Mesothelial cell of epicardium (in vitro differentiated cells): ENCODE data around the gene MRC2. TPM values are rescaled to one million over a fixed set of nuclear protein-coding genes. Genes with fewer than 3 reads are reported as not detected.
A peak's percentile ranks its signal among the peaks of the same experiment; 100 is the strongest.

ENCODE experiments used
- DNase-seq, 2 experiments: peaks; one replicate each; pipeline ENCODE4 v3.0.0; 2021; ENCODE audit warnings: low spot score in 2 of 2; ENCODE audit not compliant: unreplicated experiment in 2 of 2
- H3K27ac Mint-ChIP-seq: 2 replicates; pipeline ENCODE4 v1.8.0; 2021; ENCODE audit warnings: mixed read lengths
- H3K27me3 Mint-ChIP-seq: 2 replicates; pipeline ENCODE4 v1.8.0; 2021; ENCODE audit warnings: low read depth, mixed read lengths
- H3K36me3 Mint-ChIP-seq: 2 replicates; pipeline ENCODE4 v1.8.0; 2021; ENCODE audit warnings: mixed read lengths
- H3K4me1 Mint-ChIP-seq: 2 replicates; pipeline ENCODE4 v1.8.0; 2021; ENCODE audit warnings: mixed read lengths
- H3K4me3 Mint-ChIP-seq: 2 replicates; pipeline ENCODE4 v1.8.0; 2021; ENCODE audit warnings: mild to moderate bottlenecking, moderate library complexity, mixed read lengths
- H3K9me3 Mint-ChIP-seq: 2 replicates; pipeline ENCODE4 v1.8.0; 2021; ENCODE audit warnings: mixed read lengths
- CTCF ChIP-seq: fragments of 200-600 bp; sonication (generic); IDR thresholded peaks from one replicate; pipeline ENCODE4 v1.5.0; 2021; ENCODE audit warnings: antibody characterized with exemption; ENCODE audit not compliant: unreplicated experiment
- total RNA-seq: library from RNA; stranded (reverse); gene quantifications from 3 replicates; pipeline ENCODE4 v1.2.1, GENCODE V29; 2021

MRC2 gene
- total RNA-seq, 1 donor from 2014 or later, result 120 TPM

DNA sequence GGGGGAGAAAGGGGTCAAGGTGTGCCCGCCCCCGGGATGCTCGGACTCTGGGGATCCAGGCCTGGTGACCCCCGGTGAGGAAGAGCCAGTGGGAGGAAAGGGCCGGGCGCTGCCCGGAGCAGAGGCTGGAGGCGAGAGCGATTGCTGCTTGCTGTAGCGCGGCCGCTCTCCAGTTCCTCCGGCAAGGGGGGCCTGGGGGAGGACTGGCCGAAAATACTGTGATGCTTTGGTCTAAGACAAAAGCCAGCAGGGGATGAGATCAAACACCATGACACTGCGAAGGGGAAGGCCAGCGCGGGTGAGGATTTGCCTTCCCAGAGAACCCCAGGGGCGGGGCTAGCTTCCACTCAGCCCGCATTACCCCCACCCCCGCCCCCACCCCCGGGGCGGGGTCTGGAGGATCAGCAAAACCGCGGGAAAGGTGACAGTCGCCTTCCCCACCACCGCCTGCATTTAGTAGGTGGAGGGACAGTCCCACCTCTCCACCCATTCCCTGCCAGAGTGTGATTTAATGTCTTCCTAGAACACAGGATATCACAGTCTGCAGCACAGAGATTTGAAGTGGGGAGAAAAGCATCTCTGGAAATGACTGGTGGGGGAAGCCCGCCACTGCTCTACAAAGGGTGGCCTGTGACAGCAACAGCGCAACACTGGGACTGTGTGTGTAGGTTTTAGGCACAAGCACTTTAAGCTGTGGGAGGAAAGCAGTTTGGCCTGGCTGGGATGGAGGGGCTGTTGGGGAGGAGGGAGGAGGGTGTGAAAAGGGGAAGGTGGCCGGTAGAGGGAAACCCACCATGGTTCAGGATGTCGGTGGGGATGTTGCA, 25.7 kb downstream of the MRC2 start:
- Mint-ChIP-seq H3K27me3 (no peaks in the 10 kb centered on the region), H3K27ac (peak overlapping the region; percentile 79), H3K9me3 (no peaks in the 10 kb centered on the region), H3K4me1 (peaks cover 39% of the 10 kb centered on the region), H3K36me3 (peaks cover 2% of the 10 kb centered on the region), H3K4me3 (peak overlapping the region; percentile 79)
- no peak for TF ChIP-seq CTCF
- no peak for DNase-seq

- Mint-ChIP-seq H3K27ac (peak overlapping the region; percentile 79), H3K4me1 (peaks cover 35% of the 10 kb centered on the region), H3K9me3 (no peaks in the 10 kb centered on the region), H3K36me3 (peaks cover 2% of the 10 kb centered on the region), H3K4me3 (peak overlapping the region; percentile 79), H3K27me3 (no peaks in the 10 kb centered on the region)
- no peak for DNase-seq
- TF ChIP-seq CTCF, result no peak
These were observed 26.6 kb downstream of the MRC2 start for GRCh38 chr17:62653826-62654761.

GRCh38 chr17:62655656-62656055, 28.2 kb downstream of the MRC2 start:
- no peak for DNase-seq
- no peak for TF ChIP-seq CTCF
- Mint-ChIP-seq H3K36me3 (peaks cover 7% of the 10 kb centered on the region), H3K27ac (no peak overlapping the region), H3K27me3 (no peaks in the 10 kb centered on the region), H3K4me1 (peaks cover 34% of the 10 kb centered on the region), H3K9me3 (peaks cover 7% of the 10 kb centered on the region), H3K4me3 (no peak overlapping the region)

DNA sequence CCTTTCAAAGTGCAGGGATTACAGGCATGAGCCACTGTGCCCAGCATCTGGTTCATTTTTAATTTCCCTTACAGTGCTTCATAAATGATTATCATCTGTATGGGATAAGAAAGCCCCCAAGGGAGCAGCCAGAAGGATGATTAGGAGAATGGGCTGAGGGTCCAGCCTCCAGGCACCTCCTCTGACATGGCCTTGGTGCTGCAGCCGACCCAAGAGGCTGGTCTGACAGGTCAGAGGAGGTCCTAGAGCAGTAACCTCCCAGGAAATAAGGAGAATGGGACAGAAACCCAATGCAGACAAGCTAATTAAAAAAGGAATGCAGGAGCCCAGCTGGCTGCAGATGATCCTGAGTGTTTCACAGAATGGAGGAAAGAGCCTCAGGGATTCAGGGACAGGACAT, 29.0 kb downstream of the MRC2 start:
- Mint-ChIP-seq H3K9me3 (peaks cover 15% of the 10 kb centered on the region), H3K36me3 (peaks cover 12% of the 10 kb centered on the region), H3K27me3 (no peaks in the 10 kb centered on the region), H3K27ac (no peak overlapping the region), H3K4me1 (peaks cover 34% of the 10 kb centered on the region), H3K4me3 (no peak overlapping the region)
- DNase-seq, result no peak
- TF ChIP-seq CTCF, result no peak

GRCh38 chr17:62657145-62657665, 29.7 kb downstream of the MRC2 start:
- Mint-ChIP-seq H3K4me1 (peaks cover 30% of the 10 kb centered on the region), H3K9me3 (peaks cover 16% of the 10 kb centered on the region), H3K4me3 (no peak overlapping the region), H3K36me3 (peaks cover 13% of the 10 kb centered on the region), H3K27me3 (no peaks in the 10 kb centered on the region), H3K27ac (no peak overlapping the region)
- no peak for DNase-seq
- no peak for TF ChIP-seq CTCF
